HG03457 (cell line): Measurements from ENCODE around the gene SLC8A1.

Source experiments
- ATAC-seq: cut with Tn5 transposase; IDR thresholded peaks from one replicate; pipeline ENCODE4 v1.9.1; 2021; ENCODE audit warnings: moderate number of reproducible peaks; ENCODE audit not compliant: unreplicated experiment

SLC8A1 gene

DNA sequence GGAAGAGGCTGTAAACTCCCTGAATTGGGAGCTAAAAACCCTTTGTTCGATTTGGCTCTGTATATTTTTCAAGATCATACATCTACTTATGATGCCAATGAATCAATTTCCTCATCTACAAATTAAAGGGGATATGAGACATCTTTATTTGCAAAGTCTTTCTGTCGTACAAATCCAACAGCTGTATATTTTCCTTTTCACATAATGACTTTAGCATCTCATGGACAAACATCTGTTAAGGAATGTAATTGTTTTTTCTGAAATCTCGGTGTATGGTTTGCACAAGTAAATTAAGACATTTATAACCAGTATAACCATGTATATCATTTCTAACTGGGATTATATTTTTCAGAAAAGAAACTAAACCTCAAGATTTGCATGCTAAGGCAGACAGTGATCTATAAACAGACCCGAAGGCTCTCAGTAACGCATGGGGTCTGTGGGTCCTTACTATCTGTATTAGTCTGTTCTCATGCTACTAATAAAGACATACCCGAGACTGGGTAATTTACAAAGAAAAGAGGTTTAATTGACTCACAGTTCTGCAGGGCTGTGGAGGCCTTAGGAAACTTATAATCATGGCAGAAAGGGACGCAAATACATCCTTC lies 130.8 kb downstream of the SLC8A1 start:
- no peak for ATAC-seq

DNA sequence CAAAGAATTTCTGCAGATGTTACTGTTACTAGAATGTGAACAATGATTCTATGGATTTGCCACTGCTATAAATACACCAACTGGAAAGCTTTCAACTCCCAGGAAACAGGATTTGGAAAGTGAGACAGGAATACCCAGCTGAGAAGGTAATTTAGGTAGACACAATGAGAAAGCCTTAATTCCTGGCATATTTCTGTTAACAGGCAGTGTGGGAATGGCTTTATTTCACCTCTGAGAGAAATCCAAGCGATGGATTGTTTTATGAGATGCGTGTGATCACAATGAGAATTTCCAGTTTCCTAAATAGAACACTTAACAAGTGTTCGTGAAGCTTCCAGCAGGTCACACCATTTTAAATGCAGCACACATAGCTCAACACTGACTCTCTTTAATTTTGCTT lies 133.0 kb downstream of the SLC8A1 start:
- ATAC-seq, result no peak

DNA sequence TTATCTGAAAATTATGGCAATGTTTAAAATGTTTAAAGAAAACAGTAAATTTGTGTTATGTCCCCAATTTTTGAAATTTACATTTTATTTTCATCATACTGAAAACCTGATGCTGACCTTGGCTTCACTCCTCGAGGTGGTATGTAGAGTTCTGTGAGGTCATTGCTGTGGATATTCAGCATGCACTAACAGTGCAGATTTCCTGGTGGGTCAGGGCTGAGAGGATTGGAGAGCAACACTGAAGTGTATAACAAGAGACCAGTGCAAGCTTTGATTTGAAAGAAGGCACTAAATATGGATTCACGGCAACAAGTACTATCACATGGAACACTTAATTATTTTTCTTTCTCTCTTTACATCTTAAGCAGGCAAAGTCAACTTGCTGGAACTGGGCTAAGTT lies 134.1 kb downstream of the SLC8A1 start:
- ATAC-seq, result no peak

DNA sequence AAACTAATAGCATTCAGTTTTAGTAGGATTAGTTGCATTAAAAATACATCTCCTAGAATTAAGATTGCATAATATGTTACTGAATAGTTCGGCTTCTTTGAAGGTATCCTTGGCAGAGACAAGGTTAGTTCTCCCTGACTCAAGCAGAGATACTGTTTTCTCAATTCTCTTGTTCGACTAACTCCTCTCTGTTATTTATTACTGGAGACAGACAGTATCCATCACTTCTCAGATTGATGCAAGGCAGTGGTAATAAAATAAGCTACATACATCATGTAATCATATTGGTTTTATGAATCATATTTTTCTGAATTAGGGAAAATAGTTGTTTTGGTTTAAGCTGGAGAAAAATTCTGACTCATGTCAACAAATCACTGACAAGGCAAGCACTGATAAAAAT lies 134.8 kb downstream of the SLC8A1 start:
- no peak for ATAC-seq

DNA sequence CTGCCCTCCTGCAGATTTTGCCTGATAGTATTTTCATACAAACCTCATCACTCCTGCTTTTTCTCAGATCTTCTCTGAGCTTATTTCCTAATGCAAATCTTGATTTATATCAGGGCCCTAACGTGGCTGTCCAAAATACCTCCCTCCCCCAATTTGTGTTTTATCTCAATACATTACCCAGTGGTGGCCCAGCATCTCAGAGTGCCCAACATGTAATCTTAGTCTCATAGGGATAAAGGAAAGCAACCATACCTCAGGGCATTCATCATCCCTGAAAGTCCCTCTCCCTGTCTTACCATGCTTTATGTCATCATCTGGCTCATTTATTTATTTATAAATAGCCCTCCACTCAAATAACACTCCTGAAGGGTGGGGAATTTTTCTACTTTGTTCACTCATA lies 135.3 kb downstream of the SLC8A1 start:
- no peak for ATAC-seq

DNA sequence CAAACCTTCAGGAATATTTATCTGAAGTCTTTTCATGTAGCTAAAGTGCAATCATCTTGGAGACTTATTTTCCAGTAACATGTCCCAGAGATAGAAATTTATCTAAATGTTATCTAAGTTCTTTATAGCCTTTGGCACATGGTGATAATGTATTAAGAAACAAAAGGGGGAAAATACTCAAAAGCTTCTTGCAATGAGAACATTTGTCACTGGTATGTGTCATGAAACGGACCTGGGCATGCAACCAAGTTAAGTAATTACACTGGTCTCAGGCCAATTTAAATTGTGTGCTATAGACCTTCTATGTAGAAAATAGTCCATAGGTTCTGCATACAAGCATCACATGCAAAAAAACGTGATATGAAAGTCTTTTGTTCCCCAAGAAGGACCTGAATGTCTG lies 136.2 kb downstream of the SLC8A1 start:
- no peak for ATAC-seq

DNA sequence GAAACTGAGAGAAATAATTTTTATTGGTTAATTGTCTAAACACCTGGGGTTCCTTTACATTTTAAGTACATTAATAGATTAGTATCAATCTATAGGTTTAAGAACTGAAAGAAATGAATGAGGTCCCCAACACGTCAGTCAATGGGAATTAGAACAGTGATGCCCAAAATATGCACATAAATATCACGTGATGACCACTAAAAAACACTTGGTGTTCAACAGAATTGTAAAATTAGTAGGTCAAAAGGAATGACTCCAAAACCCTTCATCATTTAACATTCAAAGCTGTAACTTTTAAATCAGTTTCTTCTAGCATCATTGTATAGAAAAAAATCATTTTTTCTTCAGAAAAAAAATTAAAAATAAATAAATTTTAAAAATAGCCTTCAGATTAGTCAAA lies 140.9 kb downstream of the SLC8A1 start:
- no peak for ATAC-seq

DNA sequence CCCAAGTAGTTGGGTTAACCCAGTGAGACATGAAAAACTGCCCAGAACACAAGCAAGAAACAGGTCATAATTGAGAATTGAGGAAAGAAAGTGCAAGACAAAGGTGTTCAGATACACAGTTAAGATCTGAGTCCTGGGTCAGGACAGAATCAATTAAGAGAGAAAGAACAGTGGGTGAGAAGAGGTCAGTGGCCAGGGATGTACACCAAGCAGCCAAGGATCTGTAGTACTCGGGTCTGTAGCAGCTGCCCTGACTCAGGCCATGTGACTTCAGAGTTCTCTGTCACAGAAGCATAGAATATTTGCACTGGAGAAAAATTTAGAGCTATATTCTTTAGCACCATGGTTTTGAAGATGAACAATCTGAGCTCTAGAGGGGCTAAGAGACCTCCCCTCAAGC lies 141.6 kb downstream of the SLC8A1 start:
- ATAC-seq, result no peak

DNA sequence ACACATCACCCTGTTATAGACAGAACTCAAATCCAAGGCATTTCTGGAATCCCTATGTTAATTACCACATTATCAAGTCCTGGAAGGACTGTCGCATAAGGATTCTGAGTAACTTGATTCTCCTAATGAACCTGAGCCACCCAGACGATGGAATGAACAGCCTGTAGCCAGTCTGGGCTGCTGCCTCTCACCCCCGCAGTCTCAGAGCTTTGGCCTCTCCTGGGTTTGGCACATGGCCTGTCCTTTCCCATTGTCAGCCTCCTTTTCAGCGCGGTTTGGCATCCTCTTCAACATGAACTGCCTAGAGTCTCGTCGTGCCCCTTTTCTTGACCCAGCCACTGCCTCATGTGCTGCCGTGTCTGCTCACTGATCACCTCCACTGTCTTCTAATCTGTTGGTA lies 147.6 kb downstream of the SLC8A1 start:
- ATAC-seq, result no peak

DNA sequence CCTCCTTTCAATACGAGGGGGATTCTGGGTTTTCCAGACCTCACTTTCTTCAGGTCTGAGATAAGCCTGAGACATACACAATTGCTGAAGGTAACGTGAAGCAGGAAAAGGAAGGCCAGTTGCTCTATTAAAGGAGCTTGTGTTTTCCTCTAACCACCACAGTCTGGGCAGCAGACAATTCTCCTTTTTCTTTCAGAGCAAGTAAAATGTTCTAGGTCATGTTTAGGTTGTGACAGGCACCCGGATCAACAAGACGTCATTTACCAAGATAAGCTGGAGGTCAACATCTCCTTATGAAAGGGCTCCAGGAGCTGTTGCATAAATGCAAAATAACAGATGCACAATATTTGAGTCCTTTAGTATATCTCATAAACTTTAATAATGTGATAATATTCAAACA lies 148.1 kb downstream of the SLC8A1 start:
- ATAC-seq, result no peak

DNA sequence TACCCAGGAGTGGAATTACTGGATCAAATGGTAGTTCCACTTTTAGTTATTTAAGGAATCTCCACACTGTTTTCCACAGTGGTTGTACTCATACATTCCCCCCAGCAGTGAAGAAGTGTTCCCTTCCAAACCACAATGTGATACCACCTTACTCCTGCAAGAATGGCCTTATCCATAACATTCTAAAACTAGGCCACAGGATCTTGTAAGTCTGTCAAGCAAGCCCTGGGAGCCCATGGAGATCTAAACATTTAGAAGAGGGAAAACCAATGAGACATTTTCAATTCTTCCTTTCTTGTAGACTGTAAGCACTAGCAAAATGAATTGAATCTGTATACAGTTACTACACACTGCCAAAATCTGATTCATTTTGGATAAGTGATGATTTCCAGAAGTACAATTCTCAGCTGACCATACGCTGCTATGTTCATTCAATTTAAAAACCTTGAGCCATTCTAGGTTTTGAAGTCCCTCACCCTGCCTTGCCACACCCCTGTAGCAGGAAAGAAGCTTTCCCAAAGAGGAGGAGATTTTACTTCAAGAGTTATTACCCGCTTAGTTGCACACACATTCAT lies 149.1 kb downstream of the SLC8A1 start:
- ATAC-seq, result no peak

DNA sequence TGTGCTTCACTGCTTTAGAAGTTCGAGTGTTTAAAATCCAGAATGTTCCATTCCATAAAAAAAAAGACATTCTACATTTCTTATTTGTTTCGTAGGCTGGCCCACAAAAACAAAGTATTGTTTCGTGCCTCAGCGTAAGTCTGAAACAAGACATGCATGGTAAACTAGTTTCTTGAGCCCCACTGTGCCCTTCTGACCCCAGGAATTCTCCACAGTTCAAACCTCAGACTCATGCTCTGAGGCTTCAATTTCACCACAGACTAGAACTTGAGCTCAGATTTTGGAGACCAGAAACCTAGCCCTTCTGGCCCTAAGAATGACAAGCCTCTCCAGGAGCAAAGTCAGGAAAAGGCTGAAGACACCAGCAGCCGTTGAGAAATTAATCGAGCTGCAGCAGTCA lies 151.5 kb downstream of the SLC8A1 start:
- no peak for ATAC-seq

DNA sequence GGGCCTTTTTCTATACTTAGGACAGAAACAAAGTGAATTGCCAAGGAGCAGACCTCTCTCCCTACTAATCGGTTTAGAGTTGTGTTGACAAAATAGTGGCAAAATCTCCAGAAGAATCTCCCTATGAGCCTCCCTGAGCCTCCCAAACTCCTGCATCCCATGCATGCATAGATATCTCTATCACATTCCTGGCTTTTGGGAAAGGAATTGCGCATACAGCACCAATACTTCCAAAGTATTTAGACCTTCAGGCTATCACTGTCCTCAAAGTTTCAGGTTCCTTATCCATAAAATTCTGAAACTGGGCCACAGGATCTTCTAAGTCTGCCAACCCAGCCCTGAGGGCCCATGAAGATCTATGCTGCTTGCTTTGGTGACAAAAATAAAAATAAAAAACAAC lies 152.1 kb downstream of the SLC8A1 start:
- ATAC-seq, result no peak

DNA sequence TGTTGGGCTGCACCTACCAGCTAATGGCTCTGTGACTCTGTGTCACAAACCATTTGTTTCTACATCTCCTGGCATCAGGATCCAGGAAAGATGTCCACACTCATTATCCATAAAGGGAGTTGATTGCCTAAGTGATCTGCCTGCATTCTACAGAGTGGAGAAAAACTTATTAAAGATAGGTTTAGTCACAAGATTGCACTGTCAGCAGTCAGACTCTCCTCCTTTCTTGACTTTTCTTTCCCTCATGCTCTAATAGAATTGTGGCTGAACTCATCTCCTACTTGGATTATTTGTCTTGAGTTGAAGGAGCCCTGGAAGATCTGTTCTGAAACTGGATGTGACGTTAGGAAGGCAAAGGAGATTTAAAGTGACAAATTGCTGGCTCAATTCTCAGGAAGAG lies 152.7 kb downstream of the SLC8A1 start:
- no peak for ATAC-seq

DNA sequence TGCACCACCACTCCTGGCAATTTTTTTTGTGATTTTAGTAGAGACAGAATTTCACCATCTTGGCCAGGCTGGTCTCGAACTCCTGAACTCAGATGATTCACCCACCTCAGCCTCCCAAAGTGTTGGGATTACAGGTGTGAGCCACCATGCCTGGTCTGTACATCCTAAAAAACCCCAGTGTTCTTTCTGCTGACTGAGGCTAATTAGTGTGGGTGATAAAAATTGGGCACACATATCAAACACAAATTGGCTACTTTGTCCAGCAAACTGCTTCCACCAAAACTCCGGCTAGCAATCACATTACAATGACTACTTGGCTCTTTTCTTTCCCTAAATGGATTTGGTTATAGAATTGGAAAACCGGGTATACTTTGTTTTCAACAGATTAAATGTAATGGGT lies 153.9 kb downstream of the SLC8A1 start:
- no peak for ATAC-seq

DNA sequence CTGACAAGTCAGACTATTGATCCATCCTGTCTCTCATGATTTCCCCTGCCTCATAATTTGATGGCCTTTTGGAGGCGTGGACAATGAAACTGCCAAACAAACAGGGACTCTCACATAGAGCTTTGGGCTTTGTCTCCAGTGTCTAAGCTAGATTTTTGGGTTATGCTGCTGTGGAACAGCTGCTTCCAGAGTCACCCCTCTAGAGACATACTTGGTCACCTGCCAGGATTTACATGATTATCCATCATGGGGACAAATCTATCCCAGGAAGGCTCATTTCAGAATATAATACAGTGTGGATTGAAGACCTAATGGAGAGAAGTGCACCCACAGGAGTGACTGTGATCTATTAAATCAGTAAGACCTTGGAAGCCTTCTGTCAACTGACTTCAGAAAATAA lies 159.6 kb downstream of the SLC8A1 start:
- ATAC-seq, result no peak

DNA sequence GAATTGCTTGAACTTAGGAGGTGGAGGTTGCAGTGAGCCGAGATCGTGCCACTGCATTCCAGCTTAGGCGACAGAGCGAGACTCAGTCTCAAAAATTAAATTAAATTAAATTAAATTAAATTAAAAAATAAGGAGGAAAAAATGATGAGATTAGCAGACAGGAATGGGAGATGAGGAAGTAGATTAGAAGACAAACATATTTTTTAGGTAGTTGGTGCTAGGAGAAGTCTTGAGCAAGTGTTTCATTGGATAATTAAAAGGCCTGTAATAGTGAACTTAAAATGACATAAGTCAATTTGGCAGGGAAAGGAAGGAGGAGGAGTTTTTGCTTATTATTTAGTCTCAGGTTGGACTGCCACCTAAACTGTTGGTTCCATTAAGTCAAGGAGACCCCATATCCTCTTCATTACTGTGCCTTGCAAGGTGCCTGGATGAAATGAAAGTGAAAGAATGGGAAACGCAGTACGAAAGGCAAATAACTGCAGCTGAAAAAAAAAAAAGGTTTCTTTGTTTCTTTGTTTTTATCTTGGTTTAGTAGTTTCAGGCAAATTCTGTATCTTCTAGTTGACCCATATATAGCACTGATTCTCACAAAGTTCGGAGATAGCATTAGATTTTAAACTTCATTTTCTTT lies 162.0 kb downstream of the SLC8A1 start:
- no peak for ATAC-seq

DNA sequence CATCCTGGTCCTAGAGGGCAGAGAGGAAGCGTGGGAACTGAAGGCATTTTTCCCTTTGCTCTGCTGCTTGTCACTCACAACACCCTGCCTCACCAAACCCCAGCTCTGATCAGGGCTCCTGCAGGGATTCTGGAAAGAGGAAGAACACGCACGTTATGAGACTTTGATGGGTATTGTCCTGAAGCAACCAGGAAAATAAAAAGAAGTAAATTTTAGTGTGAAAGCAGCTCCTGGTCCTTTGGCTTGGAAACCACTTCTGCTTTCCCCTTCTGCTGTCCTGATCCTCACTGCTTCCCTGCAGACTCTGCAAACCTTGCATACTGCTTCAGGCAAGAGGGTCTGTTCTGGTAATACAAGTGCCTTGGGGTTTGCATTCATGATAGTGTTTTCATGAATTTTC lies 164.1 kb downstream of the SLC8A1 start:
- no peak for ATAC-seq

DNA sequence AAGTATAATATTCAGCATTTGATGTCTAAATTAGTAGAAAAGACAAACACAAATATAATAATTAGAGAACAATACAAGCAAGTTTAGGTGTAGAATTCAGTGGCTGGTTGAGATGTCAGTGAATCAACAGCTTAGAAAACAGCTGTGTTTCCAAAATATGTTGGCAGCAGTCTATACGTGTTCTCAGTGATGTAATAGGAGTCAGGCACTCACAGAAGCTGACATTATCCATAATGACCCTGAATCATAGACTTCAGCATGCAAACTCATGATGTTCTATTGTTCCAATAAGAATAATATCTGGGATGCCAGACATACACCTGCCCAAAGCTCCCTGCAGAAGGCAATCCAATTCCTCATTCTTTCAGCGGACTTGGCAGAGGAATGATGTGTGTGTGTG lies 164.7 kb downstream of the SLC8A1 start:
- ATAC-seq, result no peak

DNA sequence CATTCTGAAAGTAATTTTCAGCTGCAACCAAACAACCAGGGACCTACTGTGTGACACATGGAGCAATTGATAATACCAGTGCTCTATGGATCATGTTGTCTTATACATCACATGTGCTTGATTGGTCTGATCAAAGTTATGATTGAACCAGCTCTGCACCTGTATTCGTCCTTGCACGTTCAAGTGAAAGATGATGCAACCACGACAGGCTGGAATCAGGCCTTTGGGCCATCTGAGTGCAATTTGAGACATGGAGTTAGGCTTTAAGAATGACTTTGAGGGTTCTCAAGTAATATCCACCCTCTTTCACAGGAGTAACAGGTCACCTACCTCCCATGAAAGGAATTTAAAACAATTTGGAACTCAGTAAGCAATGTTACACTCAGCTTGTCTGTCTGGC lies 165.2 kb downstream of the SLC8A1 start:
- ATAC-seq, result no peak

DNA sequence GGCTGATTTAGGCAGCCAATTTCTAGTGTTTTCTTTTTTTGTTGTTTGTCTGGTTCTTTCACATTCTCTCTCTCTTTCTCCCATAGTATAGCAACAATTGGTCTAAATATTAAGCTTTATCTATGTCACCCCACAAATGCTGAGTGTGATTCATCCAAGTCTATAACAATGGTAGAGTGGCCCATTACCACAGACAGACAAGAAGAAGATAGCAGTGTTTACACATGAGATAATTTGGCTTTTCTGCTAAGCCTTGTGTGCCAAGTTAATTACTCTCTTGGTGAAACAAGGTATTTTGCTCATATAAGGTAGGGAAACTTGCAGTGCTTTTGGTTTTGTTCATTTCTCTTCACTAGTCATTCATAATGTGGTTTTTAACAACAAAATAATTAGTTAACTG lies 166.5 kb downstream of the SLC8A1 start:
- ATAC-seq, result no peak

DNA sequence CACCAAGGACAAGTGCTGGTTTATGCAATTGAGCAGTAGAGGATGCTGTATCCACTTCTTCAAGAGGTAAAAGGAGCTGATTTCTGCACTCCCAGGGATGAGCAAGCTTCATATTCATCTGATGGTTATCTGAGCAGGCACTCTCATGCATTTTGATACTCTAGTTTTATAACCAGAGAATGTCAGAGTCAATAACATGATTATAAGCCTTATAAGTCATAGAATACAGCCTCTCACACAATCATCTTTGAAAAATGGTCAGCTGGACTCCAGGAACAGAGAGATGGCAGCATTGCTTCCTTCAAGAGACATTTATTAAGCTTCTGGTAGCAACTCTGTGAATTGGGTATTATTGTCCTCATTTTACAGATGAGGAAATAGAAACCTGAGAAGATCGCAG lies 167.1 kb downstream of the SLC8A1 start:
- ATAC-seq, result no peak
